COR-L47 (cell line): ENCODE measurements around the gene FOXB2.
"Not testable (repeated sequence)": the region's sequence is repeated elsewhere in the genome, so short reads cannot be mapped to it uniquely, and the experiment has no call there.

ENCODE experiments used
- DNase-seq: peaks from one replicate; lab custom pipeline; 2025; lab: John Stamatoyannopoulos, UW

FOXB2 gene

DNA sequence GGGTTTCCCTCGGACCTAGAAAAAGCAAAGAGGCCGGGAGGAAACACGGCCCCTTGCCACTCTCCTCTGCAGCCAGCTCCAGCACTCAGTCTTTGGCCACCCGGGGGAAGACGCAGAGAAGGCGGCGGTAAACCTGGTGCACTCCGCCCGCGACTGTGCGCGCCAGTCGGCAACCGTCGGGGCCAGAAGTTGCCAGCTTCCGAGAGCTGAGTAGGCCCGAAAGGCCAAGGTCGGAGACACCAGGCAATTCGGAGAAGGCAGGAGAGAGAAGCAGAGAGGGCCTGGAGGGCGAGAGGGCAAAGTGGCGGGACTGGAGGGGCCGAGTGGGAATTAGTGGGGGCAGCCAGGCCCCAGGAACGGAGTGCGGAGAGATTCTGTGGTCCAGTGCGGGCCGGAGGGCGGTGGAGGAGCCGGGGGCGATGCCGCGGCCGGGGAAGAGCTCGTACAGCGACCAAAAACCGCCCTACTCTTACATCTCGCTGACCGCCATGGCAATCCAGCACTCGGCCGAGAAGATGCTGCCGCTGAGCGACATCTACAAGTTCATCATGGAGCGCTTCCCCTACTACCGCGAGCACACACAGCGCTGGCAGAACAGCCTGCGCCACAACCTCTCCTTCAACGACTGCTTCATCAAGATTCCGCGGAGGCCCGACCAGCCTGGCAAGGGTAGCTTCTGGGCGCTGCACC is at the start of gene FOXB2:
Gene FOXB2, plus strand, starts transcription at position 420 of the 690 bp plus-strand sequence. Its CDS starts 0 bp downstream, at position 420.
- no peak for DNase-seq

DNA sequence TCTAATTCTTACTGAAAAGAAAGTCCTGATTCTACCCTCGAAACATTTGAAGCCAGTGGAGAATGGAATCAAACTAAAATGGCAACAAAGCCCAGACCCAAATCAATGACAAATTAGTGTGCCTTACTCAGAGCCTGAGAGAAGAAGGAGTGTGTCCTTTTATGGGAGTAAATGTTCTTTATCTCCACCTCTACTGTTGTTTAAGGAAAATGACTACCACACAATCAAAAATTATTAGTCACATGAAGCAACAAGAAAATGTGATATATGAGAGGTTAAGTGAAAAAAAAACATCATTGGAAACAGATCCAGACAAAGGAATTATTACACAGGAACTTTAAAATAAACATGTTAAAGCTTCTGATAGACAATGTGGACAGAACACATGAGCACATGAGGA is 49.7 kb upstream of the FOXB2 start:
- no peak for DNase-seq

DNA sequence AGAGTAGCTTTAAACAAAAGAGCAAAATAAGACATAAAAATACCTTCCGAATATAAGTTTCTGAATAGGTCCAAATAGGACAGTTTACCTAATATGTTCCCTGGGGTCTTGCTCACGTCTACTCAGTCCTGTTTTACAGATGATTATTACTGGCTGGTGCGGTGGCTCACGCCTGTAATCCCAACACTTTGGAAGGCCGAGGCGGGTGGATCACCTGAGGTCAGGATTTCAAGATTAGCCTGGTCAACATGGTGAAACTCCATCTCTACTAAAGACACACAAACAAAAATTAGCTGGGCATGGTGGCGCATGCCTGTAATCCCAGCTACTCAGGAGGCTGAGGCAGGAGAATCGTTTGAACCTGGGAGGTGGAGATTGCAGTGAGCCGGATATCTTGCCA is 40.6 kb upstream of the FOXB2 start:
- DNase-seq, result not testable (repeated sequence)

DNA sequence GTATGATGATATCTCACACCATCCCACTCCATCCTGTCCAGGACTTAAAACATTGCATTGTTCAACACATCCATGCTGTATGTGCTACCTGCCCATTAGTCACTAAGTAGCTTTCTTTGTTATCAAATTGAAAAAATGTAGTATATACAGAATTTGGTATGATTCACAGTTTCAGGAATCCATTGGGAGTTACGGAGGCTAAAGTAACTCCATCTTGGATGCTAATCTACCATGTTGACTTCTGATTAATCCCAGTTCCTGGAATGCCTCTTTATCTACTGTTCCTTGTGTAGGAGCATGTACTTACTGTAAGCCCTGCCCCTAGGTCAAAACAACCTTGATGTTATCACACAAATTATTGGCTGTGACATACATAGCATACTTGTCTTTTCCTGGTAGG is 38.9 kb upstream of the FOXB2 start:
- DNase-seq, result no peak

DNA sequence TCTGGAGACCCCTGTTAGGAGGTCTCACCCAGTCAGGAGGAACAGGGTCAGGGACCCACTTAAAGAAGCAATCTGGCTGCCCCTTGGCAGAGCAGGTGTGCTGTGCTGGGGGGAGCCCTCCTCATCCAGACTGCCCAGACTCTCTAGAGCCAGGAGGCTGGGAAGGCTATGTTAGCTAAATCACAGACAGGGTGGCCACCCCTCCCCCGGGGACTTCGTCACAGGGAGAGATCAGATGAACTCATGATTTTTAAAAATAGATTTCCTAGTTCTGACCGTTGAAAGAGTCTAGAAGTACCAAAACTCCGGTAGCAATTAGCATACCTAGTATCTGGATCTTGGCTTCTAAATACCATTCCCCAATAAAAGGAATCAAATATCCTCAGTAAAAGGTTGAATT is 35.0 kb upstream of the FOXB2 start:
- no peak for DNase-seq

DNA sequence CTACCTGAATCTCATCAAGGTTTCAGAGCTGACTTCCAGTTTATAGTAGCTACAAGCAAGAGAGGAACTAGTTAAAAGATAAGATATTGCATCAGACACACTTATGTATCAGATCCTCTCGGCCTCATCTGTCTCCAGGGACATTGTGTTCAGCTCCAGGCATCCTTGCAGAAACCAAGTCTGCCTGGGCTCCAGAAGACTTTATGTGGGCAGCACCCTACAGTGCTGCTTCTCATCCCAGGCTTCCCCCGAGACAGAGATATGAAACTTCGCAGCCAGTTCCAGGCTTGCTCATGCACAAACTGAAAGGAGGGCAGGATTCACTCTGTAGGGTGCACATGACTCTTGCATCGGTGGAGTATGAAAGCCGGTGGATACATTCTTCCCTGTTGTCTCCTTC is 33.9 kb upstream of the FOXB2 start:
- no peak for DNase-seq

DNA sequence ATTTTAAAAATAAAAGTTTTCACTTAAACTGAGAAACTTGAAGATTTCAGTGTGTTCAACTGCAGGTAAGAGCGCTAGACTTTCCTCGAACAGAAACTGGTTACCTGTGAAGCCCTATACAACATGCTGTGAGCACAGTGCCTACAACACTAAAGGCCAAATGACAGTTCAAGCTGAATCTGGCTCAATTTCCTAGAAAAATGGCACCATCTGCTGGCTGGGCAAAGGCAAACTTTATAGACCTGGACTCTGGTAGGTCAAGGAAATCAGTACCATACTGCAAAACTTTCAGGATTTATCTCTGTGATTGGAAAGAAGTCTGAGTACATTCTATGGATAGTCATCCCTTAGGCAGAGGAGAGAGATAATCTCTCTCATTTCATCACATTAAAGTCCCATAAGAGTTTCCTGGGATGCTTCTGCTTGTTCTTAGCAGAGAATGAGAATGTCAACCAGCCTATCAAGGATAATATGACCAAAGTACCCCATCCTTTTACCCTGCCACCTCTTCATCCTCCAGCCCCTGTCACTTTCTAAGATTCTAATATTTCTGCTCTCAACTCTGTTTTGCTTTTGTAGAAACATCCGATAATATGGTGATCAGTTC is 31.8 kb upstream of the FOXB2 start:
- DNase-seq, result peak; percentile 77

DNA sequence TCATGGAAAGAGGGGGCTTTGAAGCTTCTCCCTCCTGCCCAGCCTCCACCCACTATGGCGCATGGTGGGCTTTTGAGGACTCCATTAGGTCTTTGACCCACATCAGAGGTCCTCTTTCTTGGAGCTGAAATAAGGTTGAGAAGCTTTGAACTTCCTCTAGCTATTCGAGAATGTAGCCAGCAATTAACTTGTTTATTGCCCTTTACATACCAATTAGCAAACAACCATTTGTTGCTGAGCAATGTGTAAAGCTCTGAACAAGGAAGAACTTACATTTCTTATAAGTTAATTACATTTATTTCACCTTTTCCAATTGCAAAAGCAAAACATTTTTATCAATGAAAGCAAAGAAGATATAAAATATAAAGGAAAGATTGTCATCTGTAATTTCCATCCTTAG is 30.5 kb upstream of the FOXB2 start:
- DNase-seq, result no peak

DNA sequence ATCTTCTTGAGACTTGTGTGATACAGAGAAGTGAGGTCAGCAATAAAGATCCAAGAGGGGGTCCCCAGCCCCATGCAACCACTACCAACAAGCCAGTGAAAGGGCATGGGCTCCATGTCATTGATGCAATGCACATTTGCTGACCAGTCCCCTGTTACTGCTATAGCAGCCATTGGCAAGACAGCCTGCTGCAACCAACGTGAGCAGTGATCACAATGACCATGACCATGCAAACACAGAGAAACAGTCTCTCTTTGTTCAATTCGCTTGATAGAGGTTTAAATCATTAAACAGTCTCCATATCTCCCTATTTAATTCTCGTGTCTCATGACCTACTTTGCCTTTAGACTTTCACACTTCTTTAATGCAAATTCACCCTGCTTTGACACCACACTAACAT is 30.0 kb upstream of the FOXB2 start:
- DNase-seq, result no peak

DNA sequence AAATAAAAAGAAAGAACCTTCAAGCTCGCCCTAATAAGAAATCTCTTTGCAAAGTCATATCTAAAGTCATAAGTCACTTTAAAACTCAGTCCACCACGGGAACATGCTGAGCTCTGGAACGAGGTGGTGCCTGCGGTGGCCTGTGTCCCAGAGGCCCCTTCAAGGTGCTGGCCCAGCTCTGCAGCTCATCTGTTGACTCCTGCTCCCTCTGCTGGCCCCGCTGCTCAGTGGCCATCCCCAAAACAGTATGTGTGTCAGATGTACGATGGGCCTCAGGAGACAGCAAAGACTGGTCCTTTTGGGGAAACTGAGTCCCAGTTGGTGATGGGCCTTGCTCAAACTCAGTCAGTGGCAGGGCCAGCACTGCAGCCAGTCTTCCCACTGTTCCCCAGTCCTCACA is 22.8 kb upstream of the FOXB2 start:
- peak; percentile 22 for DNase-seq

DNA sequence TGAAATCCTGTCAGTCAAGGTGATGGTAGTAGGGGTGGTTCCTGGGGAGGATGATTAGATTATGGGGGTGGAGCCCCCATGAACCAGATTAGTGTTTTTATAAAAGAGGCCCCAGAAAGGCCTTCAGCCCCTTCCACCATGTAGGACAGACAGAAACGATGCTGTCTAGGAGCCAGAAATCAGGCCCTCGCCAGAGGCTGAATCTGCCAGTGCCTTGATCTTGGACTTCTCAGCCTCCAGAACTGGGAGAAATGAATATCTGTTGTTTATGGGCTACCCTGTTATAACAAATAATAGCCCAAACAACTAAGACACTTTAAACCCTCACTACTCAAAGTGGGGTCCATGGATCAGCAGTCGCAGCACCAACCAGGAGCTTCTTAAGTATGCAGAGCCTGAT is 20.2 kb upstream of the FOXB2 start:
- DNase-seq, result no peak

DNA sequence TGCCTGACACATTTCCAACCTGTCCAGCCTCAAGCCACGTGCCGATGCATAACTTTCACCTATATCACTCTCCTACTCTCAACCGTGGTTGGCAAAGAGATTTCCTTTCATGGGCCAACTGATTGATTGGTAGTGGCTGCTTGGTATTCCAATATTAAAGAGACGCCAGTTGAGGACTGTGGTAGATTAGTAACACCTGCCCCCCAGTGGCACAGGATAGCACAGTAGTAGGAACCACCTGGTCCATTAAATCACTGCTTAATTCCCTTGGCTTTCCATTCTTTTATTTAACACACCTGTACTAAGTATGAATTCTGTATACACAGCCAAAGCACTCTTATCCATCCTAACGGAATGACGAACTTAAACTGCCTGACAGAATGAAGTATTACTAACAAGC is 19.1 kb upstream of the FOXB2 start:
- DNase-seq, result no peak

DNA sequence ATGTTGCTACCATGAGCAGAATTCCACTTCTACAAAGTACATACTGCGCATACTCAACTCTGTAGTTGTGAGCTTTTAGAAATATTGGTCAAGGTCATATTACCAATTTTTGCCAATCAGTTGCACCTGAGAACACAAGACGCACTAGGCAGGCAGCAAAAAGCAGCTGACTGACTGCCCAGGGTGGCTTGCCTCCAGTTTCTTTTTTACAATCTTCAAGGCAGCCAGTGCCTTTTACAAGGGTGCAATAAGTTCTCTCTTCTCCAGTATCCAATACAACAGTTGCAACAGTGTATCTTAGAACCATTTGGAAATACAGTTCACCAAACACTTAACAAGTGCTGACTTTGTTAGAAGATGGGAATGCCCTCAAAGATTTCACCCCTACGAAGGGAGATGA is 16.1 kb upstream of the FOXB2 start:
- no peak for DNase-seq

DNA sequence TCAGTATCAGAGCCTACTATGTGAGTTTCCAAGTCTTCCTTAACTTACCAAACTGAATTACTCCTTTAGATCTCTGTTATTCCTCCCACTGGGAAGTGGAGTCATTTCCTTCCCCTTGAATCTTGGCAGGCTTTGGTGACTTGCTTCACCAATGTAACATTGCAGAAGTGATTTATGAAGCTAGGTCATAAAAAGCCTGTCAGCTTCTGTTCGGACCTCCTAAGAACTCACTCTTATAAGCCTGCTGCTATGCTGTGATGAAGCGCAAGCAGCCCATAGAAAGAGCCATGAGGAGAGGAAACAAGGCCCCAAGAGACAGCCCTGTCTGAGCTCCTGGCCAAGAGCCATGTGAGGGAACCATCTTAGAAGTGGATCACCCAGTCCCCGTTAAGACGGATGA is 14.2 kb upstream of the FOXB2 start:
- DNase-seq, result no peak

DNA sequence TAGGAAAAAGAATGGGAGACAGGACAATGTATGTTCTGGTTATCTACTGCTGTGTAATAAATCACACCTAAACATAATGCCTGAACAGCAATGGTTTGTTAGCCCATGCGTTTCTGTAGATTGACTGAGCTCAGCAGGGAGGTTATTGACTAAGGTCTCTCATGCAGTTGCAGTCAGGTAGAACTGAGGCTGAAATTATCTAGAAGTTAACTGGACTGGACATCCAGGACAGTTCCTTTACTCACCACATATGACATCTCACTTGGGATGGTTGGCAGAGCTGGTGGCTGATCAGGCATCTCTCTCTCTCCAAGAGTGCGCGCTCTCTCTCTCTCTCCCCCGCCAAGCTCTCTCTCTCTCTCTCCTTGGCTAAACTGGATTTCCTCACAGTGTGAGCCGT is 8.9 kb upstream of the FOXB2 start:
- DNase-seq, result no peak

DNA sequence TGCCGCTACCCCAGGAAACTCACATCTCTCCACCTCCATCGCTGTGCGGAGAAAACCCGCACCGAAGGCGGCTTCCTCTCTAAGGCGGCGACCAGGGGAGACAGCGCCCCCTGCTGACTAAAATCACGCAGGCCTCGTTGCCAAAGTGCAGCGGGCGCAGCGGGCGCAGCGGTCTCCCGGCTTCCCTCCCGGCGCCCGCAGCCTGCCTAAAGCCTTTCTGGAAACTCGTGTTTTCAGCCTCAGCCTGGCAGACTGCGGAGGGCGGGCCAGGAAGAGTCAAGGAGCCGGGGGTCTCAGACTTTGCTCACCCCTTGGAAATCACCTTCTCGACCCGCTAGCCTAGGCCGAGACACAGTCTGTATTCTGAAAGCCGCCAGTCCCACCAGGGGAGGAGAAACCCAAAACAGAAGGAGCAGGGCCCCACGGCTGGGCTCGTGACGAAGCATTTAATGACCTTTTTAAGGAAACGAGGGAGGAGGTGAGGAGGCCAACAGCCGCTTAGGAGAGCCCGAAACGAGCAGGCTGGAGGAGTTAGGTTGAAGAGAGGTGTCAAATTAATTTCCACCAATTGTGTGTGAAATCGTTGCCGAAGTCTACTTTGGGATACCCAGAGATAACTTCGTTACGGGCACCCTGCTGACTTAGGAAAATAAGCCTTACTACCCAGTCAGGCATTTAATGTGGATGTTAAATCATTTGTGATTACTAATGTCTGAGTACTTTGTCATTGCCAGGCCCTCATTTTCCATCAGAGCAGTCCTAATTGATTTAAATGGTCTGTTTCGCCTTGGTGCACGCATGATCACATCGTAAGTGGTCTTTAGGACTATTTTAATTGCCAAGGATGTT is 7.3 kb upstream of the FOXB2 start:
- DNase-seq, result no peak

DNA sequence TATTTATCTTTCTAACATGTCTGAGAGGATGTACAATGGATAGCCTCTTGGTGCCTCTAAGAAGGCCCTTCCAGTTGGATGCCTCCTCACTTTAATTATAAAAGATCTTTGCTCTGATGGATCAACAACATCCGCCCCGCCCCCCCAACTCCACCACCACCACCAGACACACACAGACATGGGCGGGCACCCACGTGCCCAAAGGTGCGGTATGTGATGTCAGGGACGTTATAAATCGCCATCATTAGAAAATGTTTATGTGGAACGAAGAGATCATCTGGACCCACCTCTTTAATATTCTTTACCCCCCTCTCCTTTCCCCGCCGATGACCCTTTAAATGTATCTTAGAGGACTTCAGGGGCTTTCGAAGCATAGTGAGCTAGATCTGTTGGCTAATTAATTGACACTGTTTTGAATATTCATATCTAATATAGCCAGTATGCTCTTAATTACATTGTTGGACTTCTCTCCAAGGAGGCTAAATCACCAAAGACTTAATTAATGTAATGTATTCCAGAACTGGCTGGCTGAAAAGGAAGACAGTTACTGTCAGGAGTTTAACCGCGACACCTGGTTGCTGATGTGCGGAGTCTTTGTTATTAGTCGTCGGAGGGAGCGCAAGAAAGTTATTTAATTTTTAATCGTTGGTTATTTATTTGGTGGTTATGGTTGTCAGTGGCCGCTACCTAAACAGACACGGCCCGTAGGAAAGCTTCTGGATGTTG is 6.1 kb upstream of the FOXB2 start:
- DNase-seq, result no peak

DNA sequence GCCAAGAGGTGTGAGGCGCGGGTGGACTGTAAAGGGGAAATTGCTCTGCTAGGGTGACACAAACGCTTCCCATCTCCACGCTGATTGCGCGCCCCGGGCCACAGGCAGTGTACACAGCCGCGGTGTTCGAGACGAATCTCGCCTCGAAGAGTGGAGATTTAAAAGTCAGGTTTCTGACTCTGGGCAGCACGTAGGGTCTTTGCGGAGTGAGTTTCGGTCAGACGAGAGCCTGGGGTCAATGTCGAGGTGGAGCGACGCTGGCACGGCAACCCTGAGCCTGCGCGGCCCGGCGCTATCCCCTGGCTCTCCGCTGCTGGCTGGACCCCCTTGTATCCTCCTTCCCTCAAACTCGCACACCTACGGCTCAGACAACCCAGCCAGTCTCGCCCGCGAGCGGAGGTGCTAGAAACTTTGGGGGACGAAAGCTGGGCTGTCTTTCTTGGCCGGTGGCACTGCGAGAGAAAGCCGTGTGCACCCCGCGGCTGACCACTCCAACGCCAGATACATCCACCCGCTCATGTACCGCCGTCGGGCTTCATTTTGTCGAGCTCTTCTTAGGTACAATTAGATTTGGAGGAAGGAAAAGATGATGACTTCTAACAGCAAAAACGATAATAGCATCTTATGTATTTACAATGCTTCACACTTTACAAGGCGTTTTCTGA is 5.4 kb upstream of the FOXB2 start:
- DNase-seq, result peak; percentile 44

DNA sequence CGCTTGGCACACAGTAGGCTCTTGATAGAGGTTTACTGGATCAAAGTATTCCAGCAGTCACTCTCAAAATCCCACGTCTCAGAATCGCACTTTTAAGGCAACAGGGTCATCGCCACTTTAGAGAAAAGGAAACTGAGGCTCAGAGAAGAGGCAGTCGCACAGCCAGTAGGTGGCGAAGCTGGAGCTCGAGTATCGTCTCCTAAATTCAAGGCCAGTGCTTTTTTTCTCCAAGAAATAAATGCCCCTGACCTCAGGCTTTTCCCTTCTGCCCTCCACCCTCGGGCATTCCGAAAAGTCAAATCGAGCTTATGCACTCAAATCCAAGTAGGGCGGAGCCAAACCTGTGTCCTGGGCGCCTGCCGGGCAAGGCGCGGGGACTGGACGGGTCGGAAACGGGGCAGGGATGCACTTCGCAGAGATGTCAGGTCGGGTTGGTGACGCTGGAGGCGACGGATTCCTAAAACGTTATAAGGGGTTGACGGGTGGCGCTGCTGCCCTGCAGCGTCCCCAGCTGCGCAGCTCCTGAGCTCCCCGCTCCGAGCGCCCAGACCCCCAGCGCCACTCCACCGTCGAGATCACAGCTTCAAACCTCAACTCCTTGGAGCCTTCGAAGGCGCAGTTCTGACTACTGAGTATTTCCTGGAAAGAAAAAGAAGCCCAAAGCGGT is 4.7 kb upstream of the FOXB2 start:
- DNase-seq, result peak; percentile 55

DNA sequence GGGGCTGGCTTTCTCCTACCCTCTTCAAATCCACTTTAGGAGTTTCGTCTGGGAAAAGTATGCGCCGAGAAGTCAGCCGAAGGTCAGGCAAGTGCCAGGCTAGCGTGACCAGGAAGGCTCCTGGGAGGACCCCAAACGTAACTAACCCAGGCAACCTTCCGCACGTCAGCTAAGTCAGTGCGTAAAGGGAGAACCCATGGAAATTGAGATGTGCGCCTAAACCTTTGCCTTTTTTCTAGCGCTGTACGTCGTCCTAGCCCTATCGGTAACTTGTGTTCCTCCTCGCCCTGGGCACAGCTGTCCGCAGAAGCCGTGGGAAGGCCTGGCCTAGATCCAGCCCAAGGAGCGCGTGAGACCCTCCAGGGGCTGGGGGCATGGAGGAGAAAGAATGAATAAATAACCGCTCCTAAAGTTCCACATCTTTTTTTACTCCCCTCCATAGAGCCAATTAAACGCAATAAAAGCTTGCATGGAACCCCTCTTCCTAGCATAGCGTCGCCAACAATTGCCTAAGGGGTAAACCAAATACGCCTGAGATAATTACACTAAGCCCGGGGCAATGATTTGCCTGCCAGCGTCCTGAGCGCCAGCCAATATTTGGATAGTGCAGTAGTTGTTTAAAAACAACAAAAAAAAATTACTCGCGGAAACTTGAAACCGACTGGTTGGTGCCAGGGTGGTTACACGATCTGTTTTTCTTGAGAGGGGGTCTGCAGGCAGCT is 4.0 kb upstream of the FOXB2 start:
- DNase-seq, result peak; percentile 98

DNA sequence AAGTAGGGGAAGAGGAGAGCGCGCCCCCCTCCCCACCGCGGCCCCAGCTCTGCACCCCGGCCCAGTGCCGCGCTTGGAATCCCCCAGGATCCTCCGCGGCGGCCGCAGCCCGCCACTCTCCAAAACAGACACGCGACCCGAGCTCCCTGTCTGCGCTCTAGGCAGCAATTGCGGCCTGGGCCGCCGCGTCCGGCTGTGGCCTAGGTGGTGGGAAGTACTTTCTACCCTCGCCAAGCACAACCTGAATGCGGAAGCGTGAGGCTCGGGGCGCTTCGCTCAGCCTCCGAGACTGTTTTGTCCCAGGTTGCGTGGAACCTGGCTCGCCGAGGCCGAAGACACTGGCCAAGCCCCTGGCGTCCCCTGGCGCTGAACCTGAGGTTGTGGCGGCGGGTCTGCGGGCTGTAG is 3.3 kb upstream of the FOXB2 start:
- DNase-seq, result no peak
